Activated B cell treated with CpG ODN at 0.5 μM for 24 hours (primary cell): ENCODE measurements around the gene IGF2. TPM values are rescaled to one million over a fixed set of nuclear protein-coding genes. Genes with fewer than 3 reads are reported as not detected.

Experiments used
- ATAC-seq: fragments of 200-7000 bp; cut with Tn5 transposase; one replicate; pipeline ENCODE4 v1.10.0; 2021; ENCODE audit warnings: low read depth, mild to moderate bottlenecking, moderate library complexity
- CTCF ChIA-PET: fragments of 350-600 bp; sonication (Branson Sonifier 250); formaldehyde crosslinking; loops from one replicate; lab custom pipeline; 2021; ENCODE audit warnings: antibody characterized with exemption; lab: Charles Lee
- POLR2A ChIA-PET: fragments of 350-600 bp; sonication (Branson Sonifier 250); formaldehyde crosslinking; loops from one replicate; lab custom pipeline; 2021; ENCODE audit warnings: antibody characterized with exemption; lab: Charles Lee
- DNase-seq: peaks from one replicate; pipeline ENCODE4 v3.0.0; 2022
- H3K27ac Mint-ChIP-seq: one replicate; pipeline ENCODE4 v1.8.0; 2020; ENCODE audit warnings: mixed read lengths
- H3K27me3 Mint-ChIP-seq: one replicate; pipeline ENCODE4 v1.8.0; 2021; ENCODE audit warnings: mixed read lengths
- H3K36me3 Mint-ChIP-seq: one replicate; pipeline ENCODE4 v1.8.0; 2021; ENCODE audit warnings: low read depth, mixed read lengths
- H3K4me1 Mint-ChIP-seq: one replicate; pipeline ENCODE4 v1.8.0; 2021; ENCODE audit warnings: mixed read lengths
- H3K4me3 Mint-ChIP-seq: one replicate; pipeline ENCODE4 v1.8.0; 2020; ENCODE audit warnings: mild to moderate bottlenecking, mixed read lengths
- H3K9me3 Mint-ChIP-seq: one replicate; pipeline ENCODE4 v1.8.0; 2020; ENCODE audit warnings: mixed read lengths
- intact Hi-C: fragments of 100-400 bp; cut with micrococcal nuclease; formaldehyde crosslinking; loops from one replicate; pipeline ENCODE4 v1.15.1; 2024
- total RNA-seq: library from RNA; stranded (reverse); gene quantifications from 2 replicates; pipeline ENCODE4 v1.2.3, GENCODE V29; 2022
- TF ChIP-seq, protein P1 (sequence below): fragments of 200-600 bp; IDR thresholded peaks from one replicate; pipeline ENCODE4 v1.8.0; 2022; ENCODE audit warnings: antibody characterized with exemption, mild to moderate bottlenecking

The IGF2 gene
- total RNA-seq, 1 donor from 2014 or later: not detected

- no peak for ATAC-seq
- TF ChIP-seq, protein P1, sequence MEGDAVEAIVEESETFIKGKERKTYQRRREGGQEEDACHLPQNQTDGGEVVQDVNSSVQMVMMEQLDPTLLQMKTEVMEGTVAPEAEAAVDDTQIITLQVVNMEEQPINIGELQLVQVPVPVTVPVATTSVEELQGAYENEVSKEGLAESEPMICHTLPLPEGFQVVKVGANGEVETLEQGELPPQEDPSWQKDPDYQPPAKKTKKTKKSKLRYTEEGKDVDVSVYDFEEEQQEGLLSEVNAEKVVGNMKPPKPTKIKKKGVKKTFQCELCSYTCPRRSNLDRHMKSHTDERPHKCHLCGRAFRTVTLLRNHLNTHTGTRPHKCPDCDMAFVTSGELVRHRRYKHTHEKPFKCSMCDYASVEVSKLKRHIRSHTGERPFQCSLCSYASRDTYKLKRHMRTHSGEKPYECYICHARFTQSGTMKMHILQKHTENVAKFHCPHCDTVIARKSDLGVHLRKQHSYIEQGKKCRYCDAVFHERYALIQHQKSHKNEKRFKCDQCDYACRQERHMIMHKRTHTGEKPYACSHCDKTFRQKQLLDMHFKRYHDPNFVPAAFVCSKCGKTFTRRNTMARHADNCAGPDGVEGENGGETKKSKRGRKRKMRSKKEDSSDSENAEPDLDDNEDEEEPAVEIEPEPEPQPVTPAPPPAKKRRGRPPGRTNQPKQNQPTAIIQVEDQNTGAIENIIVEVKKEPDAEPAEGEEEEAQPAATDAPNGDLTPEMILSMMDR: no peak
- POLR2A ChIA-PET: no interaction called here
- no peak overlapping the region for H3K27ac Mint-ChIP-seq
- CTCF ChIA-PET: interaction anchor here (1.4 kb wide), 1 partner anchor 12 kb away, joined by 4 read pairs; no protein-coding TSS in a partner anchor
- peaks cover 9% of the 10 kb centered on the region for H3K27me3 Mint-ChIP-seq
- no peak for DNase-seq
- no peaks in the 10 kb centered on the region for H3K4me1 Mint-ChIP-seq
- H3K36me3 Mint-ChIP-seq: no peaks in the 10 kb centered on the region
- H3K9me3 Mint-ChIP-seq: no peaks in the 10 kb centered on the region
- no peak overlapping the region for H3K4me3 Mint-ChIP-seq
- intact Hi-C loops: no loop called here
These were observed 24.9 kb upstream of the IGF2 start for GRCh38 chr11:2164081-2164480.

- Mint-ChIP-seq H3K4me1 (no peaks in the 10 kb centered on the region), H3K27me3 (peaks cover 9% of the 10 kb centered on the region), H3K36me3 (no peaks in the 10 kb centered on the region), H3K27ac (no peak overlapping the region), H3K4me3 (no peak overlapping the region), H3K9me3 (no peaks in the 10 kb centered on the region)
- ATAC-seq (no peak), DNase-seq (no peak)
- TF ChIP-seq, protein P1: no peak
- intact Hi-C loops: no loop called here
- ChIA-PET CTCF (interaction anchor here (1.4 kb wide), 1 partner anchor 11 kb away, joined by 4 read pairs; no protein-coding TSS in a partner anchor), POLR2A (no interaction called here)
These were observed 24.3 kb upstream of the IGF2 start for GRCh38 chr11:2163428-2163978.

GRCh38 chr11:2160736-2161259 lies 21.6 kb upstream of the IGF2 start, which contains the start of gene INS:
Gene INS (minus strand): TSS chr11:2161209. CDS start chr11:2160971, 238 bp downstream.
- Mint-ChIP-seq H3K4me3 (no peak within 1 kb of the TSS), H3K27me3 (peaks cover 5% of the 10 kb centered on the region), H3K9me3 (no peaks in the 10 kb centered on the region), H3K27ac (no peak within 1 kb of the TSS), H3K36me3 (no peaks in the 10 kb centered on the region), H3K4me1 (no peaks in the 10 kb centered on the region)
- ATAC-seq (no peak), DNase-seq (no peak)
- POLR2A ChIA-PET: no interaction called here
- intact Hi-C loops: no loop called here
- CTCF ChIA-PET: no interaction called here
- TF ChIP-seq, protein P1: no peak

DNA sequence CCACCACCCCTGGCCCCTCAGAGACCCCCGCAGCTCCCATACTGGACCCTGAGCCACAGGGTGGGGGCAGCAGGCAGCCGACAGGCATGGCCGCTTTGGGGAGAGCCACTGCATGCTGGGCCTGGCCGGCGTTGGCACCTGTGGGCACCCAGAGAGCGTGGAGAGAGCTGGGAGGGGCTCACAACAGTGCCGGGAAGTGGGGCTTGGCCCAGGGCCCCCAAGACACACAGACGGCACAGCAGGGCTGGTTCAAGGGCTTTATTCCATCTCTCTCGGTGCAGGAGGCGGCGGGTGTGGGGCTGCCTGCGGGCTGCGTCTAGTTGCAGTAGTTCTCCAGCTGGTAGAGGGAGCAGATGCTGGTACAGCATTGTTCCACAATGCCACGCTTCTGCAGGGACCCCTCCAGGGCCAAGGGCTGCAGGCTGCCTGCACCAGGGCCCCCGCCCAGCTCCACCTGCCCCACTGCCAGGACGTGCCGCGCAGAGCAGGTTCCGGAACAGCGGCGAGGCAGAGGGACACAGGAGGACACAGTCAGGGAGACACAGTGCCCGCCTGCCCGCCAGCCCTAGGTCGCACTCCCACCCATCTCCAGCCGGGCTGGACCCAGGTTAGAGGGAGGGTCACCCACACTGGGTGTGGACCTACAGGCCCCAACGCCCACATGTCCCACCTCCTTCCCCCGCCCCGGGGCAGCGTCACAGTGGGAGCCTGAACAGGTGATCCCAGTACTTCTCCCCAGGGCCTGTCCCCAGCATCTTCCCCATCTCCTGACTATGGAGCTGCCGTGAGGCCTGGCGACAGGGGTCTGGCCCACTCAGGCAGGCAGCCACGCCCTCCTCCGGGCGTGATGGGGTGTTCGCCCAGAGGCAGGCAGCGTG lies 20.6 kb upstream of the IGF2 start:
- intact Hi-C loops: no loop called here
- H3K27me3 Mint-ChIP-seq: peaks cover 3% of the 10 kb centered on the region
- H3K27ac Mint-ChIP-seq: no peak overlapping the region
- no peaks in the 10 kb centered on the region for H3K9me3 Mint-ChIP-seq
- no peaks in the 10 kb centered on the region for H3K36me3 Mint-ChIP-seq
- no peak overlapping the region for H3K4me3 Mint-ChIP-seq
- CTCF ChIA-PET: no interaction called here
- DNase-seq: no peak
- no peaks in the 10 kb centered on the region for H3K4me1 Mint-ChIP-seq
- TF ChIP-seq, protein P1: no peak
- POLR2A ChIA-PET: no interaction called here
- ATAC-seq: no peak

- DNase-seq (no peak), ATAC-seq (no peak)
- Mint-ChIP-seq H3K9me3 (no peaks in the 10 kb centered on the region), H3K27me3 (peaks cover 3% of the 10 kb centered on the region), H3K27ac (no peak overlapping the region), H3K4me1 (no peaks in the 10 kb centered on the region), H3K36me3 (no peaks in the 10 kb centered on the region), H3K4me3 (no peak overlapping the region)
- intact Hi-C loops: no loop called here
- ChIA-PET CTCF (no interaction called here), POLR2A (no interaction called here)
- TF ChIP-seq, protein P1: no peak
These were observed 19.8 kb upstream of the IGF2 start for GRCh38 chr11:2158966-2159365.
